WTC11 (cell line): ENCODE data around the gene FAM20A. TPM values are rescaled to one million over a fixed set of nuclear protein-coding genes. Genes with fewer than 3 reads are reported as not detected.

Experiments
- ATAC-seq: fragments of 200-7000 bp; cut with Tn5 transposase; 2 replicates; pipeline ENCODE4 v1.10.0; 2021; ENCODE audit warnings: mild to moderate bottlenecking, moderate library complexity
- CTCF ChIA-PET: fragments of 300-600 bp; sonication (Branson Sonifier 250); formaldehyde crosslinking; loops from one replicate; lab custom pipeline; 2021; ENCODE audit warnings: antibody characterized with exemption; lab: Charles Lee
- POLR2A ChIA-PET: fragments of 350-600 bp; sonication (Branson Sonifier 250); formaldehyde crosslinking; loops from one replicate; lab custom pipeline; 2021; ENCODE audit warnings: antibody characterized with exemption; lab: Charles Lee
- DNase-seq: peaks from one replicate; pipeline ENCODE4 v3.0.0; 2021; ENCODE audit warnings: low spot score
- H3K27ac Mint-ChIP-seq: 2 replicates; pipeline ENCODE4 v1.8.0; 2021; ENCODE audit warnings: mixed read lengths
- H3K27me3 Mint-ChIP-seq: 2 replicates; pipeline ENCODE4 v1.8.0; 2021; ENCODE audit warnings: low read depth, mild to moderate bottlenecking, moderate library complexity, mixed read lengths
- H3K36me3 Mint-ChIP-seq: 2 replicates; pipeline ENCODE4 v1.8.0; 2021; ENCODE audit warnings: mixed read lengths
- H3K4me1 Mint-ChIP-seq: 2 replicates; pipeline ENCODE4 v1.8.0; 2022; ENCODE audit warnings: mixed read lengths
- H3K4me3 Mint-ChIP-seq: 2 replicates; pipeline ENCODE4 v1.8.0; 2021; ENCODE audit warnings: mild to moderate bottlenecking, moderate library complexity, mixed read lengths
- H3K9me3 Mint-ChIP-seq: 2 replicates; pipeline ENCODE4 v1.8.0; 2021; ENCODE audit warnings: mixed read lengths
- ESRRA ChIP-seq: sonication (generic); formaldehyde crosslinking; IDR thresholded peaks from 2 replicates; pipeline ENCODE4 v1.8.1; 2022; ENCODE audit warnings: mild to moderate bottlenecking, missing genetic modification reagents, borderline replicate concordance
- ETV6 ChIP-seq: sonication (generic); formaldehyde crosslinking; IDR thresholded peaks from 2 replicates; pipeline ENCODE4 v1.8.1; 2022; ENCODE audit warnings: mild to moderate bottlenecking, missing genetic modification reagents
- NFYB ChIP-seq: sonication (generic); formaldehyde crosslinking; conservative IDR thresholded peaks from 2 replicates; pipeline ENCODE4 v1.8.0; 2022; ENCODE audit warnings: low read depth, missing genetic modification reagents
- NR1H2 ChIP-seq: sonication (generic); formaldehyde crosslinking; IDR thresholded peaks from 2 replicates; pipeline ENCODE4 v1.9.0; 2021; ENCODE audit warnings: mild to moderate bottlenecking, moderate library complexity, missing genetic modification reagents
- SOX15 ChIP-seq: fragments of 250-450 bp; sonication (Bioruptor Pico); IDR thresholded peaks from 2 replicates; pipeline ENCODE4 v1.9.0; 2021; ENCODE audit warnings: mild to moderate bottlenecking
- SP1 ChIP-seq: sonication (generic); formaldehyde crosslinking; conservative IDR thresholded peaks from 2 replicates; pipeline ENCODE4 v1.8.1; 2022; ENCODE audit warnings: missing genetic modification reagents
- TP53 ChIP-seq: sonication (generic); formaldehyde crosslinking; IDR thresholded peaks from 2 replicates; pipeline ENCODE4 v1.8.1; 2023; ENCODE audit warnings: mild to moderate bottlenecking, missing genetic modification reagents
- ZNF219 ChIP-seq: sonication (generic); formaldehyde crosslinking; IDR thresholded peaks from 2 replicates; pipeline ENCODE4 v1.8.0; 2023; ENCODE audit warnings: missing genetic modification reagents, mild to moderate bottlenecking, borderline replicate concordance
- ZNF396 ChIP-seq: fragments of 250-450 bp; sonication (Bioruptor Pico); IDR thresholded peaks from 2 replicates; pipeline ENCODE4 v1.8.0; 2021; ENCODE audit warnings: mild to moderate bottlenecking, moderate library complexity, borderline replicate concordance
- ZNF671 ChIP-seq: fragments of 250-450 bp; sonication (Bioruptor Pico); IDR thresholded peaks from 2 replicates; pipeline ENCODE4 v1.8.0; 2021; ENCODE audit warnings: mild to moderate bottlenecking
- total RNA-seq: library from RNA; stranded (reverse); gene quantifications from 3 replicates; pipeline ENCODE4 v1.2.3, GENCODE V29; 2021
- TF ChIP-seq, protein P1 (sequence below): sonication (generic); formaldehyde crosslinking; IDR thresholded peaks from 2 replicates; pipeline ENCODE4 v1.8.1; 2023; ENCODE audit warnings: mild to moderate bottlenecking, missing genetic modification reagents, borderline replicate concordance
- TF ChIP-seq, protein P2 (sequence below): sonication (generic); formaldehyde crosslinking; IDR thresholded peaks from 2 replicates; pipeline ENCODE4 v1.8.1; 2022; ENCODE audit warnings: low read depth, mild to moderate bottlenecking, moderate library complexity, missing genetic modification reagents, borderline replicate concordance
- TF ChIP-seq, protein P3 (sequence below): sonication (generic); formaldehyde crosslinking; IDR thresholded peaks from 2 replicates; pipeline ENCODE4 v1.8.1; 2023; ENCODE audit warnings: mild to moderate bottlenecking, missing genetic modification reagents, moderate library complexity
- TF ChIP-seq, protein P4 (sequence below): fragments of 250-450 bp; sonication (Bioruptor Pico); IDR thresholded peaks from 2 replicates; pipeline ENCODE4 v1.9.0; 2021; ENCODE audit warnings: mild to moderate bottlenecking
- TF ChIP-seq, protein P5 (sequence below): sonication (generic); formaldehyde crosslinking; IDR thresholded peaks from 2 replicates; pipeline ENCODE4 v1.8.1; 2023; ENCODE audit warnings: mild to moderate bottlenecking, moderate library complexity, missing genetic modification reagents
- TF ChIP-seq, protein P6 (sequence below): sonication (generic); formaldehyde crosslinking; IDR thresholded peaks from 2 replicates; pipeline ENCODE4 v1.8.0; 2022; ENCODE audit warnings: mild to moderate bottlenecking, missing genetic modification reagents
- TF ChIP-seq, protein P7 (sequence below): sonication (generic); formaldehyde crosslinking; IDR thresholded peaks from 2 replicates; pipeline ENCODE4 v1.8.0; 2022; ENCODE audit warnings: missing genetic modification reagents

The FAM20A gene
- total RNA-seq, 1 experiment from 2014 or later, result 5.8 TPM

DNA sequence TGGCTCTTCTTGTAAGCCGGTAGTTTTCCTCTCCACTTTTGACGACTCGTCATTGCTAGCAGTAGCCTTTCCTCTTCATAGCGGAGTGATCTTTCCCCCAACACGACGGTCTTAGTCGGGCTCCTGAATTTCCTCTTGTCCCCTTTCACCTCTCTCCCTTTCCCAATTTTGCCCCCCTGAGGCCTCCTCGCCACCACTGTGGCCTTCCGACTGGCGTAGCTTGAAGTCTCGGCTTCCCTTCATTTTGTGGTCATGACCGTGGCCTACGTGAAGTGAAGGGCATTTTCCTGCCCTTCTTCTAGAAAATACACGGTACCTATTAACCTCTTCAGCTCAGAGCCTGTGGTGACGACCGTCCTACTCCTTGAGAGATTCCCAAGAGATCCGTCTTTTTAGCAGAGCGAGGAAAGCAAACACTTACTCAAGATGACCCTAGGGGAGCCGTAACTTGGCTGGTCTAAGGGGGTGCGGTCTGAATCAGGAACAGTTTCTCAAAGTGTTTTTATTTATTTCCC is 88.2 kb downstream of the FAM20A start (continued):
- TF ChIP-seq SOX15 (no peak), SP1 (CRISPR knock-in tag) (no peak), ETV6 (CRISPR knock-in tag) (no peak), ZNF219 (no peak), NR1H2 (no peak), ZNF396 (CRISPR knock-in tag) (no peak)
- TF ChIP-seq, protein P1, sequence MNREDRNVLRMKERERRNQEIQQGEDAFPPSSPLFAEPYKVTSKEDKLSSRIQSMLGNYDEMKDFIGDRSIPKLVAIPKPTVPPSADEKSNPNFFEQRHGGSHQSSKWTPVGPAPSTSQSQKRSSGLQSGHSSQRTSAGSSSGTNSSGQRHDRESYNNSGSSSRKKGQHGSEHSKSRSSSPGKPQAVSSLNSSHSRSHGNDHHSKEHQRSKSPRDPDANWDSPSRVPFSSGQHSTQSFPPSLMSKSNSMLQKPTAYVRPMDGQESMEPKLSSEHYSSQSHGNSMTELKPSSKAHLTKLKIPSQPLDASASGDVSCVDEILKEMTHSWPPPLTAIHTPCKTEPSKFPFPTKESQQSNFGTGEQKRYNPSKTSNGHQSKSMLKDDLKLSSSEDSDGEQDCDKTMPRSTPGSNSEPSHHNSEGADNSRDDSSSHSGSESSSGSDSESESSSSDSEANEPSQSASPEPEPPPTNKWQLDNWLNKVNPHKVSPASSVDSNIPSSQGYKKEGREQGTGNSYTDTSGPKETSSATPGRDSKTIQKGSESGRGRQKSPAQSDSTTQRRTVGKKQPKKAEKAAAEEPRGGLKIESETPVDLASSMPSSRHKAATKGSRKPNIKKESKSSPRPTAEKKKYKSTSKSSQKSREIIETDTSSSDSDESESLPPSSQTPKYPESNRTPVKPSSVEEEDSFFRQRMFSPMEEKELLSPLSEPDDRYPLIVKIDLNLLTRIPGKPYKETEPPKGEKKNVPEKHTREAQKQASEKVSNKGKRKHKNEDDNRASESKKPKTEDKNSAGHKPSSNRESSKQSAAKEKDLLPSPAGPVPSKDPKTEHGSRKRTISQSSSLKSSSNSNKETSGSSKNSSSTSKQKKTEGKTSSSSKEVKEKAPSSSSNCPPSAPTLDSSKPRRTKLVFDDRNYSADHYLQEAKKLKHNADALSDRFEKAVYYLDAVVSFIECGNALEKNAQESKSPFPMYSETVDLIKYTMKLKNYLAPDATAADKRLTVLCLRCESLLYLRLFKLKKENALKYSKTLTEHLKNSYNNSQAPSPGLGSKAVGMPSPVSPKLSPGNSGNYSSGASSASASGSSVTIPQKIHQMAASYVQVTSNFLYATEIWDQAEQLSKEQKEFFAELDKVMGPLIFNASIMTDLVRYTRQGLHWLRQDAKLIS (CRISPR knock-in tag), result no peak
- TF ChIP-seq, protein P2, sequence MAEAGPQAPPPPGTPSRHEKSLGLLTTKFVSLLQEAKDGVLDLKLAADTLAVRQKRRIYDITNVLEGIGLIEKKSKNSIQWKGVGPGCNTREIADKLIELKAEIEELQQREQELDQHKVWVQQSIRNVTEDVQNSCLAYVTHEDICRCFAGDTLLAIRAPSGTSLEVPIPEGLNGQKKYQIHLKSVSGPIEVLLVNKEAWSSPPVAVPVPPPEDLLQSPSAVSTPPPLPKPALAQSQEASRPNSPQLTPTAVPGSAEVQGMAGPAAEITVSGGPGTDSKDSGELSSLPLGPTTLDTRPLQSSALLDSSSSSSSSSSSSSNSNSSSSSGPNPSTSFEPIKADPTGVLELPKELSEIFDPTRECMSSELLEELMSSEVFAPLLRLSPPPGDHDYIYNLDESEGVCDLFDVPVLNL (CRISPR knock-in tag), result no peak
- TF ChIP-seq, protein P3, sequence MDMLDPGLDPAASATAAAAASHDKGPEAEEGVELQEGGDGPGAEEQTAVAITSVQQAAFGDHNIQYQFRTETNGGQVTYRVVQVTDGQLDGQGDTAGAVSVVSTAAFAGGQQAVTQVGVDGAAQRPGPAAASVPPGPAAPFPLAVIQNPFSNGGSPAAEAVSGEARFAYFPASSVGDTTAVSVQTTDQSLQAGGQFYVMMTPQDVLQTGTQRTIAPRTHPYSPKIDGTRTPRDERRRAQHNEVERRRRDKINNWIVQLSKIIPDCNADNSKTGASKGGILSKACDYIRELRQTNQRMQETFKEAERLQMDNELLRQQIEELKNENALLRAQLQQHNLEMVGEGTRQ (CRISPR knock-in tag), result no peak
- TF ChIP-seq, protein P4, sequence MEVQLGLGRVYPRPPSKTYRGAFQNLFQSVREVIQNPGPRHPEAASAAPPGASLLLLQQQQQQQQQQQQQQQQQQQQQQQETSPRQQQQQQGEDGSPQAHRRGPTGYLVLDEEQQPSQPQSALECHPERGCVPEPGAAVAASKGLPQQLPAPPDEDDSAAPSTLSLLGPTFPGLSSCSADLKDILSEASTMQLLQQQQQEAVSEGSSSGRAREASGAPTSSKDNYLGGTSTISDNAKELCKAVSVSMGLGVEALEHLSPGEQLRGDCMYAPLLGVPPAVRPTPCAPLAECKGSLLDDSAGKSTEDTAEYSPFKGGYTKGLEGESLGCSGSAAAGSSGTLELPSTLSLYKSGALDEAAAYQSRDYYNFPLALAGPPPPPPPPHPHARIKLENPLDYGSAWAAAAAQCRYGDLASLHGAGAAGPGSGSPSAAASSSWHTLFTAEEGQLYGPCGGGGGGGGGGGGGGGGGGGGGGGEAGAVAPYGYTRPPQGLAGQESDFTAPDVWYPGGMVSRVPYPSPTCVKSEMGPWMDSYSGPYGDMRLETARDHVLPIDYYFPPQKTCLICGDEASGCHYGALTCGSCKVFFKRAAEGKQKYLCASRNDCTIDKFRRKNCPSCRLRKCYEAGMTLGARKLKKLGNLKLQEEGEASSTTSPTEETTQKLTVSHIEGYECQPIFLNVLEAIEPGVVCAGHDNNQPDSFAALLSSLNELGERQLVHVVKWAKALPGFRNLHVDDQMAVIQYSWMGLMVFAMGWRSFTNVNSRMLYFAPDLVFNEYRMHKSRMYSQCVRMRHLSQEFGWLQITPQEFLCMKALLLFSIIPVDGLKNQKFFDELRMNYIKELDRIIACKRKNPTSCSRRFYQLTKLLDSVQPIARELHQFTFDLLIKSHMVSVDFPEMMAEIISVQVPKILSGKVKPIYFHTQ, result no peak

DNA sequence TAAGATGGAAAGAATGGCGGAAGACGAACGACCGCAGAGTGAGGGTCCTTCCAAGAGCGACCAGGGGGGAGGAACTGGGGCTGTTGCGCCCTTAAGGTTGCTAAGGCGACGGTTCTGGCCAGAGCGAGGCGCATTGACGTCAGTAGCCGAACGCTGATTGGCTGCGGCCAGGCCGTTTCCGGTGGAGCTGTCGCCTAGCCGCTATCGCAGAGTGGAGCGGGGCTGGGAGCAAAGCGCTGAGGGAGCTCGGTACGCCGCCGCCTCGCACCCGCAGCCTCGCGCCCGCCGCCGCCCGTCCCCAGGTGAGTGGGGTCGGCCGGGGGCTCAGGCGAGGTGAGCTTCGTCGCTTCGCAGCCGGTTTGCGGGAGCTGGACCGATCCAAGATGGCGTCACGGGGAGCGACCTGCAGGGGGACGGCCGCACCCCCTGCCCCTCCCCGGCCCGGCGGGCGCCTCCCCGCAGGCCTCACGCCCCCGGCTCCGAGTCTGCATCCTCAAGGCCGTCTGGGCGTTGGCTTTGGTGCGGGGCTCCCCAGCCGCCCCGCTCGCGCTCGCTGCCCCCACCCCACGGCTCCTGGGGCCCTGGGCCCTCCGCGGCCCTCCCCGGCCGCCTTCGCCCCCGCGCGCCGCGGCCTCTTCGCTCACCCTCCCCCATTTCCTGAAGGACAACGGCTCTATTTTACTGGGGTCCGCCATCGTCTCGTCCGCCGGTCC is 88.8 kb downstream of the FAM20A start, which contains the start of gene PRKAR1A:
Gene PRKAR1A, plus strand, starts transcription at position 184 of the 713 bp plus-strand sequence. CDS start 2,970 bp downstream, outside the sequence.
- peaks cover 36% of the 10 kb centered on the region for H3K4me1 Mint-ChIP-seq
- CTCF ChIA-PET, result interaction anchor here (0.7 to 1.4 kb wide), 3 partner anchors 21 to 101 kb away, joined by 3 to 4 read pairs (median 4); no protein-coding TSS in a partner anchor
- peaks cover 22% of the 10 kb centered on the region for H3K36me3 Mint-ChIP-seq
- H3K9me3 Mint-ChIP-seq, result peaks cover 14% of the 10 kb centered on the region
- ATAC-seq (peak; percentile 84), DNase-seq (peak; percentile 91)
- no peaks in the 10 kb centered on the region; the same call in 1 of the 2 replicates for H3K27me3 Mint-ChIP-seq
- POLR2A ChIA-PET, result interaction anchor here (1.0 to 2.7 kb wide), 5 partner anchors 14 to 102 kb away, joined by 4 to 14 read pairs (median 6); partner anchors contain the start of genes FAM20A and WIPI1
- H3K27ac Mint-ChIP-seq, result peak within 1 kb of the TSS; percentile 98
- peak within 1 kb of the TSS; percentile 98 for H3K4me3 Mint-ChIP-seq
- TF ChIP-seq, protein P5, sequence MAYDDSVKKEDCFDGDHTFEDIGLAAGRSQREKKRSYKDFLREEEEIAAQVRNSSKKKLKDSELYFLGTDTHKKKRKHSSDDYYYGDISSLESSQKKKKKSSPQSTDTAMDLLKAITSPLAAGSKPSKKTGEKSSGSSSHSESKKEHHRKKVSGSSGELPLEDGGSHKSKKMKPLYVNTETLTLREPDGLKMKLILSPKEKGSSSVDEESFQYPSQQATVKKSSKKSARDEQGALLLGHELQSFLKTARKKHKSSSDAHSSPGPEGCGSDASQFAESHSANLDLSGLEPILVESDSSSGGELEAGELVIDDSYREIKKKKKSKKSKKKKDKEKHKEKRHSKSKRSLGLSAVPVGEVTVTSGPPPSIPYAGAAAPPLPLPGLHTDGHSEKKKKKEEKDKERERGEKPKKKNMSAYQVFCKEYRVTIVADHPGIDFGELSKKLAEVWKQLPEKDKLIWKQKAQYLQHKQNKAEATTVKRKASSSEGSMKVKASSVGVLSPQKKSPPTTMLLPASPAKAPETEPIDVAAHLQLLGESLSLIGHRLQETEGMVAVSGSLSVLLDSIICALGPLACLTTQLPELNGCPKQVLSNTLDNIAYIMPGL (CRISPR knock-in tag), result 0 out of 2 replicates have a peak, but pooled peaks have one; percentile 52
- TF ChIP-seq, protein P6, sequence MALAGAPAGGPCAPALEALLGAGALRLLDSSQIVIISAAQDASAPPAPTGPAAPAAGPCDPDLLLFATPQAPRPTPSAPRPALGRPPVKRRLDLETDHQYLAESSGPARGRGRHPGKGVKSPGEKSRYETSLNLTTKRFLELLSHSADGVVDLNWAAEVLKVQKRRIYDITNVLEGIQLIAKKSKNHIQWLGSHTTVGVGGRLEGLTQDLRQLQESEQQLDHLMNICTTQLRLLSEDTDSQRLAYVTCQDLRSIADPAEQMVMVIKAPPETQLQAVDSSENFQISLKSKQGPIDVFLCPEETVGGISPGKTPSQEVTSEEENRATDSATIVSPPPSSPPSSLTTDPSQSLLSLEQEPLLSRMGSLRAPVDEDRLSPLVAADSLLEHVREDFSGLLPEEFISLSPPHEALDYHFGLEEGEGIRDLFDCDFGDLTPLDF (CRISPR knock-in tag), result no peak
- no peak for TF ChIP-seq ZNF671 (CRISPR knock-in tag)
- TF ChIP-seq, protein P7, sequence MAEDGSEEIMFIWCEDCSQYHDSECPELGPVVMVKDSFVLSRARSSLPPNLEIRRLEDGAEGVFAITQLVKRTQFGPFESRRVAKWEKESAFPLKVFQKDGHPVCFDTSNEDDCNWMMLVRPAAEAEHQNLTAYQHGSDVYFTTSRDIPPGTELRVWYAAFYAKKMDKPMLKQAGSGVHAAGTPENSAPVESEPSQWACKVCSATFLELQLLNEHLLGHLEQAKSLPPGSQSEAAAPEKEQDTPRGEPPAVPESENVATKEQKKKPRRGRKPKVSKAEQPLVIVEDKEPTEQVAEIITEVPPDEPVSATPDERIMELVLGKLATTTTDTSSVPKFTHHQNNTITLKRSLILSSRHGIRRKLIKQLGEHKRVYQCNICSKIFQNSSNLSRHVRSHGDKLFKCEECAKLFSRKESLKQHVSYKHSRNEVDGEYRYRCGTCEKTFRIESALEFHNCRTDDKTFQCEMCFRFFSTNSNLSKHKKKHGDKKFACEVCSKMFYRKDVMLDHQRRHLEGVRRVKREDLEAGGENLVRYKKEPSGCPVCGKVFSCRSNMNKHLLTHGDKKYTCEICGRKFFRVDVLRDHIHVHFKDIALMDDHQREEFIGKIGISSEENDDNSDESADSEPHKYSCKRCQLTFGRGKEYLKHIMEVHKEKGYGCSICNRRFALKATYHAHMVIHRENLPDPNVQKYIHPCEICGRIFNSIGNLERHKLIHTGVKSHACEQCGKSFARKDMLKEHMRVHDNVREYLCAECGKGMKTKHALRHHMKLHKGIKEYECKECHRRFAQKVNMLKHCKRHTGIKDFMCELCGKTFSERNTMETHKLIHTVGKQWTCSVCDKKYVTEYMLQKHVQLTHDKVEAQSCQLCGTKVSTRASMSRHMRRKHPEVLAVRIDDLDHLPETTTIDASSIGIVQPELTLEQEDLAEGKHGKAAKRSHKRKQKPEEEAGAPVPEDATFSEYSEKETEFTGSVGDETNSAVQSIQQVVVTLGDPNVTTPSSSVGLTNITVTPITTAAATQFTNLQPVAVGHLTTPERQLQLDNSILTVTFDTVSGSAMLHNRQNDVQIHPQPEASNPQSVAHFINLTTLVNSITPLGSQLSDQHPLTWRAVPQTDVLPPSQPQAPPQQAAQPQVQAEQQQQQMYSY, result 0 out of 2 replicates have a peak, but pooled peaks have one; percentile 26
- no peak for TF ChIP-seq ESRRA (CRISPR knock-in tag)
- peak; percentile 65 for TF ChIP-seq NFYB (CRISPR knock-in tag)
- TF ChIP-seq TP53, result no peak
